Bronchial epithelial cell (primary cell): ENCODE measurements around the gene LSM5. TPM values are rescaled to one million over a fixed set of nuclear protein-coding genes. Genes with fewer than 3 reads are reported as not detected.

ENCODE experiments used
- DNase-seq: peaks from one replicate; pipeline ENCODE4 v3.0.0-alpha.2; 2010; ENCODE audit warnings: low read depth
- FAIRE-seq: peaks from 2 replicates; lab custom pipeline; 2011; peaks lifted over from hg19 to GRCh38; lab: Jason Lieb, UNC
- H3K27me3 ChIP-seq: 2 replicates; pipeline ENCODE4 v1.5.1; 2011; ENCODE audit warnings: low read length; ENCODE audit not compliant: control insufficient read depth, insufficient read depth
- H3K36me3 ChIP-seq: 2 replicates; pipeline ENCODE4 v1.5.1; 2011; ENCODE audit warnings: low read length; ENCODE audit not compliant: control insufficient read depth, insufficient read depth
- H3K4me3 ChIP-seq: 2 replicates; pipeline ENCODE4 v1.5.1; 2011; ENCODE audit warnings: mild to moderate bottlenecking, low read depth, low read length, control low read depth
- total RNA-seq: library from RNA; depleted of rRNA; stranded (reverse); fragments of >200 nt; gene quantifications from 2 replicates; pipeline ENCODE4 v1.2.1, GENCODE V29; 2014
- TF ChIP-seq, protein P1 (sequence below): IDR thresholded peaks from 2 replicates; pipeline ENCODE4 v1.5.1; 2011; ENCODE audit warnings: mild to moderate bottlenecking, moderate library complexity, low read length, control low read depth, inconsistent platforms; ENCODE audit not compliant: insufficient read depth, severe bottlenecking

Gene LSM5
- 11.3 and 13.8 TPM in 2 replicates for total RNA-seq

DNA sequence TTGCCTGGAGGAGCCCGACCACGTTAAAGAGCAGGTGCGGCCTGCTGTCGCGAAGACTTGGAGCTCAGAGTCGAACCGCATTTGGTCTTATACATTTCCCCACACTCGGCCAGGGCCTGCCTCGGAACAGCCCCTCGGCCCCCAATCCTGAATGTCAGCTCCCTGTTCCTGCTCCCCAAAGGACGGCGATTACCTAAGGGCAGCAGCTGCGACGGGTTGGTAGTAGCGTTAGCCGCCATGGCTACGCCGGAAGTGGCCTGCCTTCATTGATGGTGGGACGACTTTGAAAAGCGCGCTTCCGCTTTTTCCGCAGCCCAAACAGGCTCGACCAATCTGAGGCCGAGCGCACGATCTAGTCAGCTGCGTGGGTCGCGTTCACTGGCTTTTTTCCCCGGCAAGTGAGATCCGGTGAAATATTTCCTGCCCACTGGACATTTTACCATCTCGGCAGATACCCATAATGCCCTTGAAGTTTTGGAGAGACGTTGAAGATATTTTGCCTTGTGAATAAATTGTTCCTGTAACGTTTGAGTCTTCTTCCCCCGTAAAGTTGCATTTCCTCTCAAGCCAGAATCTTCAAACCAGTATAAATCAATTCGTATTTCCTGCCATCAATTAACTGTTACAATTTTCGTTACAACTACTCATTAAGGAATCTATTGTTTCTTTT is at the start of gene LSM5:
Gene LSM5 (minus strand): TSS at position 254 of the 670 bp plus-strand sequence. CDS start 15 bp downstream, at position 239.
- FAIRE-seq, result peak; percentile 13
- Histone ChIP-seq H3K27me3 (no peaks in the 10 kb centered on the region), H3K4me3 (peak within 1 kb of the TSS; percentile 50), H3K36me3 (peaks cover 4% of the 10 kb centered on the region)
- TF ChIP-seq, protein P1, sequence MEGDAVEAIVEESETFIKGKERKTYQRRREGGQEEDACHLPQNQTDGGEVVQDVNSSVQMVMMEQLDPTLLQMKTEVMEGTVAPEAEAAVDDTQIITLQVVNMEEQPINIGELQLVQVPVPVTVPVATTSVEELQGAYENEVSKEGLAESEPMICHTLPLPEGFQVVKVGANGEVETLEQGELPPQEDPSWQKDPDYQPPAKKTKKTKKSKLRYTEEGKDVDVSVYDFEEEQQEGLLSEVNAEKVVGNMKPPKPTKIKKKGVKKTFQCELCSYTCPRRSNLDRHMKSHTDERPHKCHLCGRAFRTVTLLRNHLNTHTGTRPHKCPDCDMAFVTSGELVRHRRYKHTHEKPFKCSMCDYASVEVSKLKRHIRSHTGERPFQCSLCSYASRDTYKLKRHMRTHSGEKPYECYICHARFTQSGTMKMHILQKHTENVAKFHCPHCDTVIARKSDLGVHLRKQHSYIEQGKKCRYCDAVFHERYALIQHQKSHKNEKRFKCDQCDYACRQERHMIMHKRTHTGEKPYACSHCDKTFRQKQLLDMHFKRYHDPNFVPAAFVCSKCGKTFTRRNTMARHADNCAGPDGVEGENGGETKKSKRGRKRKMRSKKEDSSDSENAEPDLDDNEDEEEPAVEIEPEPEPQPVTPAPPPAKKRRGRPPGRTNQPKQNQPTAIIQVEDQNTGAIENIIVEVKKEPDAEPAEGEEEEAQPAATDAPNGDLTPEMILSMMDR, result no peak
- peak; percentile 86 for DNase-seq

DNA sequence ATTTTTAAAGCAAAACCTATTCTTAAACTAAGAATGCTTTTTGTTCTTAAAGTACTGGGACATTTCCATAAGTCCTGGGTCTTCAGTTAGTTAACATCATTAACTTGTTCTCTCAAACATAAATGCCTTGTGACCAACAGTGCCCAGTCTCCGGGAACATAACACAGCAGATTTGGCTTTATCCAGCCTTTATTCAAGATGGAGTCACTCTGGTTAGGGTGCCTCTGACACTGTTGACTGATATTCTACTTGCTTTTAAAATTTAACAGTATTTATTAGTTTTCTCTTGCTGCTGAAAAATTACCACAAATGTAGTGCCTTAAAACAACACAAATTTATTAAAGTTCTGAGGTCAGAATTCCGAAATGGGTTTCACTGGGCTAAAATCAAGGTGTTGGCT is 49.2 kb upstream of the LSM5 start:
- no peak overlapping the region for H3K4me3 ChIP-seq
- H3K27me3 ChIP-seq, result no peaks in the 10 kb centered on the region
- peaks cover 3% of the 10 kb centered on the region for H3K36me3 ChIP-seq
- no peak for DNase-seq
- FAIRE-seq, result no peak
- TF ChIP-seq, protein P1, result no peak

DNA sequence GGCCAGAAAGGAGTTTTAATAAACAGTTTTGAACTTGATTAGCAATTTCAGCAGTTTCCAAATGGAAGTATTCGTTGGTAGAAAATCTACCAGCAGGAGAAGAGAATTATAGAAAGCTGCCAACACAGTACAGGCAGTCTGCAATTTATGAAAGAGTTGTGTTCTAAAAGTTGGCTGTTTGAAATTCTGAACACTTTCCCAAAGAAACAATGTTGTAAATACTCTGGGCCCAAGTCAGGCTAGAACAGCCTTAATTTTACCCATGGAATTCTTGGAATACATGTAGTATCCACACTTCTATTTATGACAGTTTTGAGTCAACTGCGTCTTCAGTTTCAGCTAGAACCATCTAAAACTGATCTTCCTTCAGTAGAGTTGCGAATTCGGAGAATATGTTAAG is 47.6 kb upstream of the LSM5 start:
- H3K4me3 ChIP-seq, result no peak overlapping the region
- TF ChIP-seq, protein P1, result no peak
- DNase-seq, result no peak
- H3K36me3 ChIP-seq, result no peaks in the 10 kb centered on the region
- FAIRE-seq, result no peak
- no peaks in the 10 kb centered on the region for H3K27me3 ChIP-seq

DNA sequence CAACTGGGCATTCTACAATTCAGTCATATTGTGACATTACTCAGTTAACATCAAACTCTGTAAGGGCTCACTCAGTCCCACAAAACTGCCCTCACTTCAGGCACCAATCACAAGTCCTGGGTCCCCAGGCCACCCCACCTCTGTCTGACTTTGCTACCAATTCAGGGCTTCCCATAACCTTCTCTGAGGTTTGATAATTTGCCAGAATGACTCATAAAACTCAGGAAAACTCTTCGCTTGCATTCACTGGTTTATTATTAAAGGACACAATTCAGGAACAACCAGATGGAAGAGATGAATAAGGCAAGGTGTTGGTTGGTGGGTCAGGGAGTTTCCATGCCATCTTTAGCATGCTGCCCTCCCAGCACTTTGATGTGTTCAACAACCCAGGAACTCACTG is 46.4 kb upstream of the LSM5 start:
- Histone ChIP-seq H3K36me3 (no peaks in the 10 kb centered on the region), H3K27me3 (no peaks in the 10 kb centered on the region), H3K4me3 (no peak overlapping the region)
- DNase-seq (peak; percentile 80), FAIRE-seq (no peak)
- TF ChIP-seq, protein P1, result no peak

DNA sequence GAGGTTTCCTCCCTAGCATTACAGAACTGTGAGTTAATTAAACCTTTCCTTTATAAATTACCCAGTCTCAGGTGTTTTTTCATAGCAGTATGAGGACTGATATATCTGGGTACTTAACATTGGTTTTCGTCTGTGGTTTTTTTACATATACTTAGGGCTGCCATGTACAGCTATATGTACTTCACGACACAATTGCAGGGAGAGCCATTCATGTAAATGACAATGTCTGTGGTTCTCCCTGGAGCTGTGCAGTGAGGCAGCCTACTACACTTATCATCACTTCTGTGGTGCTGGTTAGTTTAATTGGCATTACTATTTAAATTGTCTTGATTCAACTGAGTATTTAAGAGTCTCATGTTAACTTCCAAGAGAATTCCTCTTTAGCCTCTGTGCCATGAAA is 45.8 kb upstream of the LSM5 start:
- TF ChIP-seq, protein P1, result no peak
- DNase-seq (no peak), FAIRE-seq (no peak)
- Histone ChIP-seq H3K4me3 (no peak overlapping the region), H3K27me3 (no peaks in the 10 kb centered on the region), H3K36me3 (no peaks in the 10 kb centered on the region)
